HepG2 (cell line): ENCODE results near the gene TRAF5. TPM values are rescaled to one million over a fixed set of nuclear protein-coding genes. Genes with fewer than 3 reads are reported as not detected.

Experiments used
- ATAC-seq: fragments of 200-7000 bp; cut with Tn5 transposase; 3 replicates; pipeline ENCODE4 v1.9.1; 2020; ENCODE audit warnings: mild to moderate bottlenecking, moderate library complexity
- BruUV-seq: library from RNA; stranded (reverse); fragments of 400-500 nt; replicated peaks from 2 replicates; lab custom pipeline; 2021; lab: Mats Ljungman, UMichigan
- CTCF ChIA-PET: fragments of 300-600 bp; formaldehyde crosslinking; extraction: SDS; loops from one replicate; lab custom pipeline; 2021; ENCODE audit warnings: low total read pairs, inconsistent platforms, low intra/inter-chr PET ratio; lab: Yijun Ruan, JAX
- POLR2A ChIA-PET: fragments of 350-600 bp; sonication (Branson Sonifier 250); formaldehyde crosslinking; loops from one replicate; lab custom pipeline; 2020; ENCODE audit warnings: antibody characterized with exemption, inconsistent platforms; lab: Yijun Ruan, JAX
- DNase-seq: peaks from one replicate; pipeline ENCODE4 v3.0.0-alpha.2; 2015; ENCODE audit warnings: low spot score
- FAIRE-seq: peaks from 3 replicates; lab custom pipeline; 2011; peaks lifted over from hg19 to GRCh38; lab: Jason Lieb, UNC
- H2AFZ ChIP-seq: one replicate; pipeline ENCODE4 v1.6.1; 2011; ENCODE audit warnings: low read length, inconsistent platforms
- H3K27ac ChIP-seq: fragments of 300-600 bp; 3 replicates; pipeline ENCODE4 v1.8.0; 2011; ENCODE audit warnings: mixed run types, mild to moderate bottlenecking, mixed read lengths, low read length, inconsistent platforms; ENCODE audit not compliant: insufficient read depth; ENCODE audit errors: extremely low read length
- H3K27me3 ChIP-seq, 2 experiments: fragments of 200-600 bp in 1 of 2; 2 replicates in 1 of 2; 3 replicates in 1 of 2; pipeline versions ENCODE4 v1.6.0 to v1.8.0; 2011; ENCODE audit warnings: low read length in 2 of 2, mild to moderate bottlenecking in 2 of 2, moderate library complexity in 2 of 2, inconsistent platforms in 1 of 2; ENCODE audit not compliant: insufficient read depth in 2 of 2, control insufficient read depth in 1 of 2
- H3K36me3 ChIP-seq, 2 experiments: fragments of 200-600 bp in 1 of 2; replicated peaks in 1 of 2; 2 replicates in 1 of 2; 3 replicates in 1 of 2; pipeline versions ENCODE4 v1.5.1 to v1.8.0; 2011; ENCODE audit warnings: low read length in 2 of 2, inconsistent platforms in 1 of 2; ENCODE audit not compliant: insufficient read depth in 2 of 2, control insufficient read depth in 1 of 2
- H3K4me1 ChIP-seq: 2 replicates; pipeline ENCODE4 v1.5.1; 2012; ENCODE audit warnings: low read length, inconsistent platforms; ENCODE audit not compliant: insufficient read depth
- H3K4me2 ChIP-seq: 2 replicates; pipeline ENCODE4 v1.6.0; 2011; ENCODE audit warnings: low read depth, low read length, inconsistent platforms
- H3K4me3 ChIP-seq, 3 experiments: fragments of 200-600 bp in 1 of 3; sonication (generic), shearing (Covaris generic) in 1 of 3; replicated peaks in 1 of 3; 2 replicates each; pipeline ENCODE4 v1.5.1; 2011 to 2016; ENCODE audit warnings: low read length in 3 of 3, inconsistent platforms in 2 of 3, low read depth in 2 of 3, mild to moderate bottlenecking in 2 of 3, control low read depth in 1 of 3, mixed read lengths in 1 of 3; ENCODE audit not compliant: insufficient read depth in 1 of 3
- H3K79me2 ChIP-seq: one replicate; pipeline ENCODE4 v1.6.1; 2011; ENCODE audit warnings: low read length, inconsistent platforms; ENCODE audit not compliant: insufficient read depth
- H3K9ac ChIP-seq: 2 replicates; pipeline ENCODE4 v1.6.0; 2011; ENCODE audit warnings: mild to moderate bottlenecking, low read depth, low read length, inconsistent platforms; ENCODE audit not compliant: insufficient read depth
- H3K9me3 ChIP-seq: 2 replicates; pipeline ENCODE4 v1.5.1; 2012; ENCODE audit warnings: mild to moderate bottlenecking, low read length
- H4K20me1 ChIP-seq: 2 replicates; pipeline ENCODE4 v1.6.0; 2011; ENCODE audit warnings: inconsistent platforms, mild to moderate bottlenecking, low read length, moderate library complexity; ENCODE audit not compliant: insufficient read depth
- ARNT2 ChIP-seq: sonication (generic); formaldehyde crosslinking; IDR thresholded peaks from 2 replicates; pipeline ENCODE4 v1.8.0; 2022; ENCODE audit warnings: mild to moderate bottlenecking, low read depth, missing genetic modification reagents, moderate library complexity
- CC2D1A ChIP-seq: sonication (generic); formaldehyde crosslinking; IDR thresholded peaks from 2 replicates; pipeline ENCODE4 v1.8.1; 2023; ENCODE audit warnings: mild to moderate bottlenecking, missing genetic modification reagents
- ZNF121 ChIP-seq: sonication (generic); formaldehyde crosslinking; IDR thresholded peaks from 2 replicates; pipeline ENCODE4 v1.5.0; 2020; ENCODE audit warnings: mild to moderate bottlenecking, missing genetic modification reagents
- WGBS: methylation state at CpG from one replicate; pipeline ENCODE4 v1.1.6; 2017; ENCODE audit warnings: low lambda C conversion rate; 5-methylcytosine and 5-hydroxymethylcytosine counted together
- in situ Hi-C: cut with HindIII; loops from 2 replicates; pipeline ENCODE4 v1.10.0; 2017; ENCODE audit warnings: low pct_unique_long_range_greater_than_20kb; ENCODE audit not compliant: extremely low pct_ligation_motif_present
- intact Hi-C: fragments of 100-400 bp; cut with micrococcal nuclease; formaldehyde crosslinking; loops from one replicate; pipeline ENCODE4 v1.10.0; 2022; ENCODE audit not compliant: unreplicated experiment
- polyA plus RNA-seq, 8 experiments: library from polyadenylated mRNA; depleted of rRNA in 3 of 8; stranded (reverse) in 7 of 8; unstranded in 1 of 8; fragments of >200 nt; fragmentation: Illumina TruSeq in 4 of 8; extraction: Trizol in 4 of 8; gene quantifications; 2 replicates each; pipeline versions ENCODE4 v1.2.1 to v1.2.3, GENCODE V29; 2011 to 2016; ENCODE audit warnings: low read depth in 4 of 8, missing spikeins in 1 of 8, mixed read lengths in 1 of 8; ENCODE audit not compliant: insufficient read depth in 1 of 8
- total RNA-seq, 5 experiments: library from RNA; depleted of rRNA; stranded (reverse); fragments of >200 nt; fragmentation: Illumina TruSeq; extraction: Trizol; gene quantifications; 2 replicates each; pipeline ENCODE4 v1.2.3, GENCODE V29; 2016; ENCODE audit warnings: low read depth in 1 of 5
- TF ChIP-seq, protein P1 (sequence below): sonication (generic); formaldehyde crosslinking; conservative IDR thresholded peaks from 2 replicates; pipeline ENCODE4 v1.4.0; 2020; ENCODE audit warnings: missing genetic modification reagents
- TF ChIP-seq, protein P2 (sequence below), 2 experiments: sonication (generic) in 1 of 2; formaldehyde crosslinking in 1 of 2; IDR thresholded peaks; 2 replicates each; pipeline versions ENCODE4 v1.4.0 to v1.6.1; 2018 to 2020; ENCODE audit warnings: missing genetic modification reagents in 2 of 2, borderline replicate concordance in 1 of 2, low read depth in 1 of 2, mild to moderate bottlenecking in 1 of 2, missing biosample characterization in 1 of 2
- TF ChIP-seq, protein P3 (sequence below): sonication (generic); formaldehyde crosslinking; IDR thresholded peaks from 2 replicates; pipeline ENCODE4 v1.4.0; 2020; ENCODE audit warnings: missing genetic modification reagents
- TF ChIP-seq, protein P4 (sequence below): sonication (generic); formaldehyde crosslinking; IDR thresholded peaks from 2 replicates; pipeline ENCODE4 v1.8.1; 2022; ENCODE audit warnings: low read depth, mild to moderate bottlenecking, missing genetic modification reagents
- TF ChIP-seq, protein P5 (sequence below): sonication (generic); formaldehyde crosslinking; IDR thresholded peaks from 2 replicates; pipeline ENCODE4 v1.8.1; 2023; ENCODE audit warnings: mild to moderate bottlenecking, missing genetic modification reagents
- TF ChIP-seq, protein P6 (sequence below): sonication (generic); formaldehyde crosslinking; conservative IDR thresholded peaks from 2 replicates; pipeline ENCODE4 v1.4.0; 2020; ENCODE audit warnings: missing genetic modification reagents

TRAF5 gene
- total and polyA plus RNA-seq, 2 of the 13 experiments (the other 11 are each of a cell fraction or from before 2014, with no cell fraction given), result 0.27 to 1.6 TPM

DNA sequence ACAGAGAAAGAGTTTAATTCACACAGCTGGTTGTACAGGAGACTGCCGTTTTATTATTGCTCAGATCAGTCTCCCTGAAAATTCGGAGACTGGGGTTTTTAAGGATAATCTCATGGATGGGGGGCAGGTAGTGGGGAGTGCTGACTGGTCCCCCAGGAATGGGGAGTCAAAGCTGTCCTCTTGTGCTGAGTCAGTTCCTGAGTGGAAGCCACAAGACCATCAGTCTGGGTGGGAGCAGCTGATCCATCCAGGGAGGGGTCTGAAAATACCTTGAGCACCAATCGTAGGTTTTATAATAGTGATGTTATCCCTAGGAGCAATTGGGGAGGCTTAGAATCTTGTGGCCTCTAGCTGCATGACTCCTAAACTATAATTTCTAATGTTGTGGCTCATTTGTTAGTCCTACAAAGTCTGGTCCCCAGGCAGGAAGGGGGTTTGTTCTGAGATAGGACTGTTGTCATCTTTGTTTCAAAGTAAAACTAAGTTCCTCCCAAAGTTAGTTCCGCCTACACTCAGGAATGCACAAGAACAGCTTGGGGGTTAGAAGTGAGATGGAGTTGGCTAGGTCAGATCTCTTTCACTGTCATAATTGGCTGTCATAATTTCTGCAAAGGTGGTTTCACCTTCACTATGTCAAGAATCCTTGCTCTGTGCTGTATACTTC is 50.3 kb downstream of the TRAF5 start:
- TF ChIP-seq, protein P1, sequence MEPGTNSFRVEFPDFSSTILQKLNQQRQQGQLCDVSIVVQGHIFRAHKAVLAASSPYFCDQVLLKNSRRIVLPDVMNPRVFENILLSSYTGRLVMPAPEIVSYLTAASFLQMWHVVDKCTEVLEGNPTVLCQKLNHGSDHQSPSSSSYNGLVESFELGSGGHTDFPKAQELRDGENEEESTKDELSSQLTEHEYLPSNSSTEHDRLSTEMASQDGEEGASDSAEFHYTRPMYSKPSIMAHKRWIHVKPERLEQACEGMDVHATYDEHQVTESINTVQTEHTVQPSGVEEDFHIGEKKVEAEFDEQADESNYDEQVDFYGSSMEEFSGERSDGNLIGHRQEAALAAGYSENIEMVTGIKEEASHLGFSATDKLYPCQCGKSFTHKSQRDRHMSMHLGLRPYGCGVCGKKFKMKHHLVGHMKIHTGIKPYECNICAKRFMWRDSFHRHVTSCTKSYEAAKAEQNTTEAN (CRISPR knock-in tag), result no peak
- TF ChIP-seq, protein P2, sequence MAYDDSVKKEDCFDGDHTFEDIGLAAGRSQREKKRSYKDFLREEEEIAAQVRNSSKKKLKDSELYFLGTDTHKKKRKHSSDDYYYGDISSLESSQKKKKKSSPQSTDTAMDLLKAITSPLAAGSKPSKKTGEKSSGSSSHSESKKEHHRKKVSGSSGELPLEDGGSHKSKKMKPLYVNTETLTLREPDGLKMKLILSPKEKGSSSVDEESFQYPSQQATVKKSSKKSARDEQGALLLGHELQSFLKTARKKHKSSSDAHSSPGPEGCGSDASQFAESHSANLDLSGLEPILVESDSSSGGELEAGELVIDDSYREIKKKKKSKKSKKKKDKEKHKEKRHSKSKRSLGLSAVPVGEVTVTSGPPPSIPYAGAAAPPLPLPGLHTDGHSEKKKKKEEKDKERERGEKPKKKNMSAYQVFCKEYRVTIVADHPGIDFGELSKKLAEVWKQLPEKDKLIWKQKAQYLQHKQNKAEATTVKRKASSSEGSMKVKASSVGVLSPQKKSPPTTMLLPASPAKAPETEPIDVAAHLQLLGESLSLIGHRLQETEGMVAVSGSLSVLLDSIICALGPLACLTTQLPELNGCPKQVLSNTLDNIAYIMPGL (CRISPR knock-in tag; IDR thresholded peaks at IDR 0.05; ENCODE audit: borderline replicate concordance in 1 of 2, low read depth in 1 of 2), result no peak
- TF ChIP-seq, protein P3, sequence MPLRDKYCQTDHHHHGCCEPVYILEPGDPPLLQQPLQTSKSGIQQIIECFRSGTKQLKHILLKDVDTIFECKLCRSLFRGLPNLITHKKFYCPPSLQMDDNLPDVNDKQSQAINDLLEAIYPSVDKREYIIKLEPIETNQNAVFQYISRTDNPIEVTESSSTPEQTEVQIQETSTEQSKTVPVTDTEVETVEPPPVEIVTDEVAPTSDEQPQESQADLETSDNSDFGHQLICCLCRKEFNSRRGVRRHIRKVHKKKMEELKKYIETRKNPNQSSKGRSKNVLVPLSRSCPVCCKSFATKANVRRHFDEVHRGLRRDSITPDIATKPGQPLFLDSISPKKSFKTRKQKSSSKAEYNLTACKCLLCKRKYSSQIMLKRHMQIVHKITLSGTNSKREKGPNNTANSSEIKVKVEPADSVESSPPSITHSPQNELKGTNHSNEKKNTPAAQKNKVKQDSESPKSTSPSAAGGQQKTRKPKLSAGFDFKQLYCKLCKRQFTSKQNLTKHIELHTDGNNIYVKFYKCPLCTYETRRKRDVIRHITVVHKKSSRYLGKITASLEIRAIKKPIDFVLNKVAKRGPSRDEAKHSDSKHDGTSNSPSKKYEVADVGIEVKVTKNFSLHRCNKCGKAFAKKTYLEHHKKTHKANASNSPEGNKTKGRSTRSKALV (CRISPR knock-in tag), result no peak
- TF ChIP-seq, protein P4, sequence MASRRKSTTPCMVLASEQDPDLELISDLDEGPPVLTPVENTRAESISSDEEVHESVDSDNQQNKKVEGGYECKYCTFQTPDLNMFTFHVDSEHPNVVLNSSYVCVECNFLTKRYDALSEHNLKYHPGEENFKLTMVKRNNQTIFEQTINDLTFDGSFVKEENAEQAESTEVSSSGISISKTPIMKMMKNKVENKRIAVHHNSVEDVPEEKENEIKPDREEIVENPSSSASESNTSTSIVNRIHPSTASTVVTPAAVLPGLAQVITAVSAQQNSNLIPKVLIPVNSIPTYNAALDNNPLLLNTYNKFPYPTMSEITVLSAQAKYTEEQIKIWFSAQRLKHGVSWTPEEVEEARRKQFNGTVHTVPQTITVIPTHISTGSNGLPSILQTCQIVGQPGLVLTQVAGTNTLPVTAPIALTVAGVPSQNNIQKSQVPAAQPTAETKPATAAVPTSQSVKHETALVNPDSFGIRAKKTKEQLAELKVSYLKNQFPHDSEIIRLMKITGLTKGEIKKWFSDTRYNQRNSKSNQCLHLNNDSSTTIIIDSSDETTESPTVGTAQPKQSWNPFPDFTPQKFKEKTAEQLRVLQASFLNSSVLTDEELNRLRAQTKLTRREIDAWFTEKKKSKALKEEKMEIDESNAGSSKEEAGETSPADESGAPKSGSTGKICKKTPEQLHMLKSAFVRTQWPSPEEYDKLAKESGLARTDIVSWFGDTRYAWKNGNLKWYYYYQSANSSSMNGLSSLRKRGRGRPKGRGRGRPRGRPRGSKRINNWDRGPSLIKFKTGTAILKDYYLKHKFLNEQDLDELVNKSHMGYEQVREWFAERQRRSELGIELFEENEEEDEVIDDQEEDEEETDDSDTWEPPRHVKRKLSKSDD (CRISPR knock-in tag), result no peak
- TF ChIP-seq ZNF121, result no peak
- TF ChIP-seq, protein P5, sequence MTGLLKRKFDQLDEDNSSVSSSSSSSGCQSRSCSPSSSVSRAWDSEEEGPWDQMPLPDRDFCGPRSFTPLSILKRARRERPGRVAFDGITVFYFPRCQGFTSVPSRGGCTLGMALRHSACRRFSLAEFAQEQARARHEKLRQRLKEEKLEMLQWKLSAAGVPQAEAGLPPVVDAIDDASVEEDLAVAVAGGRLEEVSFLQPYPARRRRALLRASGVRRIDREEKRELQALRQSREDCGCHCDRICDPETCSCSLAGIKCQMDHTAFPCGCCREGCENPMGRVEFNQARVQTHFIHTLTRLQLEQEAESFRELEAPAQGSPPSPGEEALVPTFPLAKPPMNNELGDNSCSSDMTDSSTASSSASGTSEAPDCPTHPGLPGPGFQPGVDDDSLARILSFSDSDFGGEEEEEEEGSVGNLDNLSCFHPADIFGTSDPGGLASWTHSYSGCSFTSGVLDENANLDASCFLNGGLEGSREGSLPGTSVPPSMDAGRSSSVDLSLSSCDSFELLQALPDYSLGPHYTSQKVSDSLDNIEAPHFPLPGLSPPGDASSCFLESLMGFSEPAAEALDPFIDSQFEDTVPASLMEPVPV (CRISPR knock-in tag), result no peak
- no peak for TF ChIP-seq CC2D1A
- no peak for TF ChIP-seq ARNT2 (CRISPR knock-in tag)
- TF ChIP-seq, protein P6, sequence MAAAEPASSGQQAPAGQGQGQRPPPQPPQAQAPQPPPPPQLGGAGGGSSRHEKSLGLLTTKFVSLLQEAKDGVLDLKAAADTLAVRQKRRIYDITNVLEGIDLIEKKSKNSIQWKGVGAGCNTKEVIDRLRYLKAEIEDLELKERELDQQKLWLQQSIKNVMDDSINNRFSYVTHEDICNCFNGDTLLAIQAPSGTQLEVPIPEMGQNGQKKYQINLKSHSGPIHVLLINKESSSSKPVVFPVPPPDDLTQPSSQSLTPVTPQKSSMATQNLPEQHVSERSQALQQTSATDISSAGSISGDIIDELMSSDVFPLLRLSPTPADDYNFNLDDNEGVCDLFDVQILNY (CRISPR knock-in tag), result no peak
- ChIA-PET CTCF (no interaction called here), POLR2A (no interaction called here)
- no peak overlapping the region for H3K9ac ChIP-seq
- in situ Hi-C loops (no loop called here), intact Hi-C loops (loop anchor here (5.0 kb wide), 1 partner anchor 50 kb away; the partner anchor contains the start of gene TRAF5)
- ATAC-seq, result no peak
- peaks cover 28% of the 10 kb centered on the region for H3K4me1 ChIP-seq
- H3K4me3 ChIP-seq, result no peak overlapping the region
- no peaks in the 10 kb centered on the region for H3K27me3 ChIP-seq
- BruUV-seq, result no TSS peak
- WGBS, result 69% methylated on average over 4 of the region's 4 CpGs
- H3K27ac ChIP-seq, result no peak overlapping the region
- no peaks in the 10 kb centered on the region for H3K79me2 ChIP-seq
- FAIRE-seq, result no peak
- DNase-seq, result no peak
- H3K9me3 ChIP-seq, result no peaks in the 10 kb centered on the region
- H3K36me3 ChIP-seq, result no peaks in the 10 kb centered on the region
- H2AFZ ChIP-seq, result no peak overlapping the region
- no peaks in the 10 kb centered on the region for H4K20me1 ChIP-seq
- no peak overlapping the region for H3K4me2 ChIP-seq
